GM19035 (cell line): ENCODE data around the gene DDOST.
"Not testable (repeated sequence)": the region's sequence is repeated elsewhere in the genome, so short reads cannot be mapped to it uniquely, and the experiment has no call there.

Experiments used
- ATAC-seq: cut with Tn5 transposase; IDR thresholded peaks from one replicate; pipeline ENCODE4 v1.9.1; 2021; ENCODE audit not compliant: unreplicated experiment

Gene DDOST

GRCh38 chr1:20693623-20694022 is 32.5 kb upstream of the DDOST start:
- ATAC-seq: no peak

- ATAC-seq: no peak
Observed at GRCh38 chr1:20691872-20692271, 30.7 kb upstream of the DDOST start.

GRCh38 chr1:20689645-20690056 is 28.5 kb upstream of the DDOST start:
- ATAC-seq: no peak

- no peak for ATAC-seq
Observed at GRCh38 chr1:20686883-20687725, 25.9 kb upstream of the DDOST start.

GRCh38 chr1:20685741-20686140 is 24.6 kb upstream of the DDOST start:
- no peak for ATAC-seq

GRCh38 chr1:20685099-20685662 is 24.0 kb upstream of the DDOST start:
- ATAC-seq: no peak

- no peak for ATAC-seq
Observed at GRCh38 chr1:20684651-20685050, 23.5 kb upstream of the DDOST start.

- no peak for ATAC-seq
Observed at GRCh38 chr1:20684050-20684620, 23.0 kb upstream of the DDOST start.

- no peak for ATAC-seq
Observed at GRCh38 chr1:20683614-20684013, 22.4 kb upstream of the DDOST start.

- ATAC-seq: no peak
Observed at GRCh38 chr1:20682571-20683236, 21.5 kb upstream of the DDOST start.

GRCh38 chr1:20681999-20682398 is 20.8 kb upstream of the DDOST start:
- no peak for ATAC-seq

- no peak for ATAC-seq
Observed at GRCh38 chr1:20680269-20680668, 19.1 kb upstream of the DDOST start.

GRCh38 chr1:20678599-20678998 is 17.4 kb upstream of the DDOST start:
- ATAC-seq: no peak

- ATAC-seq: not testable (repeated sequence)
Observed at GRCh38 chr1:20673626-20674025, 12.5 kb upstream of the DDOST start.

GRCh38 chr1:20672265-20672632 is 11.1 kb upstream of the DDOST start:
- ATAC-seq: no peak

- ATAC-seq: no peak
Observed at GRCh38 chr1:20670936-20671335, 9.8 kb upstream of the DDOST start.

GRCh38 chr1:20668581-20668980 is 7.4 kb upstream of the DDOST start:
- ATAC-seq: no peak

GRCh38 chr1:20666804-20667203 is 5.6 kb upstream of the DDOST start:
- no peak for ATAC-seq

- no peak for ATAC-seq
Observed at GRCh38 chr1:20666146-20666545, 5.0 kb upstream of the DDOST start.

GRCh38 chr1:20665726-20666125 is 4.6 kb upstream of the DDOST start:
- ATAC-seq: no peak

GRCh38 chr1:20663969-20664715 is 3.0 kb upstream of the DDOST start:
- ATAC-seq: no peak
